Colonic mucosa (tissue), 4 donors: Measurements from ENCODE around the gene ISG20L2. TPM values are rescaled to one million over a fixed set of nuclear protein-coding genes. Genes with fewer than 3 reads are reported as not detected.

ENCODE experiments used
- DNase-seq: peaks from one replicate; pipeline ENCODE4 v3.0.0-alpha.2; 2020
- H3K27ac ChIP-seq: fragments of 200-600 bp; one replicate; pipeline ENCODE4 v1.8.0; 2021
- H3K27me3 ChIP-seq: fragments of 200-600 bp; one replicate; pipeline ENCODE4 v1.8.0; 2021
- H3K36me3 ChIP-seq: fragments of 200-600 bp; one replicate; pipeline ENCODE4 v1.8.0; 2021
- H3K4me1 ChIP-seq: fragments of 200-600 bp; one replicate; pipeline ENCODE4 v1.8.0; 2021; ENCODE audit warnings: mild to moderate bottlenecking
- H3K4me3 ChIP-seq: fragments of 200-600 bp; one replicate; pipeline ENCODE4 v1.8.0; 2021
- H3K9ac ChIP-seq, 2 donors: one replicate each; pipeline ENCODE4 v1.7.0; 2013; ENCODE audit warnings: control low read depth in 2 of 2, low read depth in 2 of 2, low read length in 2 of 2
- H3K9me3 ChIP-seq: fragments of 200-600 bp; one replicate; pipeline ENCODE4 v1.8.0; 2021
- intact Hi-C: fragments of 100-400 bp; cut with DNase I; formaldehyde crosslinking; loops from one replicate; pipeline ENCODE4 v1.14.1; 2022
- total RNA-seq, 2 donors: library from RNA; stranded (reverse); fragmentation: NEBNext Ultra II Directional in 1 of 2; extraction: Animal tissue kit (Norgen Biotek cat#: 25700) in 1 of 2; gene quantifications; one replicate each; pipeline ENCODE4 v1.2.1, GENCODE V29; 2021
- TF ChIP-seq, protein P1 (sequence below): fragments of 200-600 bp; IDR thresholded peaks from one replicate; pipeline ENCODE4 v1.8.0; 2022; ENCODE audit warnings: antibody characterized with exemption, mild to moderate bottlenecking
- donor health status: healthy.
- donor health status: DM: no; HTN: no; CAD: no.
- donor health status: DM: no; HTN: no; CAD: no.

The ISG20L2 gene
- total RNA-seq, 2 donors from 2014 or later = 23.4 to 30.0 TPM

DNA sequence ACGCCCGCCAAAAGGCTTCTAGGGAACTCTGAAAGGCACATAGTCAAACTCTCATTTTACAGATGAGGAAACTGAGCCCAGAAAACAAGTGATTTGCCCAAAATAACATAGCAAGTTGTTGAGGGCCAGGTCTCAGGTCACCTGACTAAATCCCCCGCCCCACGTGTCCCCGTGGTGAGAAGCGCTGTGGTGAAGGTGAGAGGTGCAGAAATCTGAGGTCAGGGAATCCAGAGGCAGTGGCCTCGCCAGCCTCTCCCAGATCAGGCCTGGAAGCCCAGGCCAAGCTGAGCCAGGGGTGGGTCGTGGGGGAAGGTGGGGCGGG lies 17.8 kb upstream of the ISG20L2 start:
- Histone ChIP-seq H3K9me3 (no peaks in the 10 kb centered on the region), H3K4me1 (peaks cover 22% of the 10 kb centered on the region), H3K27me3 (no peaks in the 10 kb centered on the region), H3K9ac (peak overlapping the region; percentile 48 to 94), H3K4me3 (peak overlapping the region; percentile 29), H3K27ac (peak overlapping the region; percentile 94), H3K36me3 (no peaks in the 10 kb centered on the region)
- intact Hi-C loops = no loop called here
- TF ChIP-seq, protein P1, sequence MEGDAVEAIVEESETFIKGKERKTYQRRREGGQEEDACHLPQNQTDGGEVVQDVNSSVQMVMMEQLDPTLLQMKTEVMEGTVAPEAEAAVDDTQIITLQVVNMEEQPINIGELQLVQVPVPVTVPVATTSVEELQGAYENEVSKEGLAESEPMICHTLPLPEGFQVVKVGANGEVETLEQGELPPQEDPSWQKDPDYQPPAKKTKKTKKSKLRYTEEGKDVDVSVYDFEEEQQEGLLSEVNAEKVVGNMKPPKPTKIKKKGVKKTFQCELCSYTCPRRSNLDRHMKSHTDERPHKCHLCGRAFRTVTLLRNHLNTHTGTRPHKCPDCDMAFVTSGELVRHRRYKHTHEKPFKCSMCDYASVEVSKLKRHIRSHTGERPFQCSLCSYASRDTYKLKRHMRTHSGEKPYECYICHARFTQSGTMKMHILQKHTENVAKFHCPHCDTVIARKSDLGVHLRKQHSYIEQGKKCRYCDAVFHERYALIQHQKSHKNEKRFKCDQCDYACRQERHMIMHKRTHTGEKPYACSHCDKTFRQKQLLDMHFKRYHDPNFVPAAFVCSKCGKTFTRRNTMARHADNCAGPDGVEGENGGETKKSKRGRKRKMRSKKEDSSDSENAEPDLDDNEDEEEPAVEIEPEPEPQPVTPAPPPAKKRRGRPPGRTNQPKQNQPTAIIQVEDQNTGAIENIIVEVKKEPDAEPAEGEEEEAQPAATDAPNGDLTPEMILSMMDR = no peak
- DNase-seq = no peak

DNA sequence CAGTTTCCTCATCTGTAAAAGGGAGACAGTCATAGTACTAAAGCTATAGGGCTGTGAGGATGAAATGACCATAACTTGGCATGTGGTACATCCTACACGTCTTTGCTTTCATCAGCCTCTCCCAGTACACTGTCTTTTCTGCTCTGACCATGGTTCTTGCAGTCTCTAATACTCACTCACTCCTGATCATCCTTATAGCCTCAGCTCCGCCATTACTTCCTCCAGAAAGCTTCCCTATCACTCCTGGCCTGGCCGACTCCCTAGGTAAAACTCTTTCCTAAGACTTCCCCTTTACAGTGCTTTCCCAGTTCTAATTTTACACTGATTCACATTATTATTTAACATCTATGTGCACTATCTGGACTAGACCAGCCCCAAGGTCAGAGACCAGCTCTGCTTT lies 17.3 kb upstream of the ISG20L2 start:
- Histone ChIP-seq H3K9ac (peak overlapping the region in 1 of 2 donors; percentile 94), H3K27me3 (no peaks in the 10 kb centered on the region), H3K36me3 (no peaks in the 10 kb centered on the region), H3K4me3 (no peak overlapping the region), H3K9me3 (no peaks in the 10 kb centered on the region), H3K27ac (peak overlapping the region; percentile 94), H3K4me1 (peaks cover 22% of the 10 kb centered on the region)
- intact Hi-C loops = no loop called here
- TF ChIP-seq, protein P1 = no peak
- no peak for DNase-seq

DNA sequence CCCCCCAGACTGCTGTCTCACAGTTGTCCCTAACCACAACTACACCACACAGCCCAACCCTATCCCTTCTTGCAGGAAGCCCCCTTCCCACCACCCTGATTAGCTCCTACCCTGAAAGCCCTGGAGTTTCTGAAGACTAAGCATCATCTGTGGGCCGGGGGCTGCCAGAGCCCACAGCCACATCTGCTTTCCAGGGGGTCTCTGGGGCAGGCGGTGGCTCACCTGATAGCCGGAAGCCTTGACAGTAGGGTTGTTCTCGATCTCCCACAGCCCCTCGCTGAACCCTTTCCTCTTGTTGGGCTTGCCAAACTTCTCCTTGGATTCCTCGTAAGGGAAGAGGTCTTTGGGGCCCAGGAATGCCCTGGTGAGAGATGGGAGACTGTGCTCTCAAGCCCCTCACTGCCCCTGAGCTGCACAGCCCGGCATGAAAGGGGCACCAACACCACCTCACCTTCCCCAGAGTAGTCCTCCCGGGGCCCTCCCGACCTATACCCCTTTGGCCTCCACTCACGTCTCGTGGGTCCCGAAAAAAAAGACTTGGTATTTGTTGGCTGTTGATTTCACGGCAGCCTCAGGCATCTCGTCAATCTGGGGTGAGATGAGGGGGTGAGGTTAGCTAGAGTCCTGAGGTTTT lies 16.3 kb upstream of the ISG20L2 start:
- TF ChIP-seq, protein P1 = no peak
- peaks cover 22% of the 10 kb centered on the region for H3K4me1 ChIP-seq
- no peak overlapping the region for H3K9ac ChIP-seq
- no peak for DNase-seq
- H3K4me3 ChIP-seq = no peak overlapping the region
- H3K36me3 ChIP-seq = no peaks in the 10 kb centered on the region
- H3K9me3 ChIP-seq = no peaks in the 10 kb centered on the region
- H3K27me3 ChIP-seq = no peaks in the 10 kb centered on the region
- H3K27ac ChIP-seq = peak overlapping the region; percentile 94
- intact Hi-C loops = no loop called here

DNA sequence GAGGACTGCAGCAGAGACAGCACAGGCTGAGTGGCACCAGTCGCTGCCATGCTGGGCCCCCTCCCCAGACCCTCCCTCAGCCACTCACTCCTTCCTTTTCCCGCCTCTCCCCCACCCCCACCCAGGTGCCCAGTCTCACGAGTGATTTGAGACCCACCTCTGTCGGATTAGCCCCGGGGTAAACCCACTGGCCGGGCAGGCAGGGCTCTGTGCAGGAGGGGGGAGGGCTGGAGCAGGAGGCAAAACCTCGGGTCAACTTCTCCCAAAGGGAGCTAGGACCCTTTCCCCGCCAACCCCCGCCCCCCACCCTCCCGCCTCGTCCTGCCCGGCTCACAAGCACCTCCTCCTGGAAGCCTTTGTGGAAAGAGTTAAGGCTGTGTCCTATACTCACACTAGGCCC lies 15.8 kb upstream of the ISG20L2 start:
- Histone ChIP-seq H3K27ac (no peak overlapping the region), H3K9ac (no peak overlapping the region), H3K36me3 (no peaks in the 10 kb centered on the region), H3K4me3 (no peak overlapping the region), H3K9me3 (no peaks in the 10 kb centered on the region), H3K27me3 (no peaks in the 10 kb centered on the region), H3K4me1 (peaks cover 22% of the 10 kb centered on the region)
- TF ChIP-seq, protein P1 = no peak
- DNase-seq = no peak
- intact Hi-C loops = no loop called here

DNA sequence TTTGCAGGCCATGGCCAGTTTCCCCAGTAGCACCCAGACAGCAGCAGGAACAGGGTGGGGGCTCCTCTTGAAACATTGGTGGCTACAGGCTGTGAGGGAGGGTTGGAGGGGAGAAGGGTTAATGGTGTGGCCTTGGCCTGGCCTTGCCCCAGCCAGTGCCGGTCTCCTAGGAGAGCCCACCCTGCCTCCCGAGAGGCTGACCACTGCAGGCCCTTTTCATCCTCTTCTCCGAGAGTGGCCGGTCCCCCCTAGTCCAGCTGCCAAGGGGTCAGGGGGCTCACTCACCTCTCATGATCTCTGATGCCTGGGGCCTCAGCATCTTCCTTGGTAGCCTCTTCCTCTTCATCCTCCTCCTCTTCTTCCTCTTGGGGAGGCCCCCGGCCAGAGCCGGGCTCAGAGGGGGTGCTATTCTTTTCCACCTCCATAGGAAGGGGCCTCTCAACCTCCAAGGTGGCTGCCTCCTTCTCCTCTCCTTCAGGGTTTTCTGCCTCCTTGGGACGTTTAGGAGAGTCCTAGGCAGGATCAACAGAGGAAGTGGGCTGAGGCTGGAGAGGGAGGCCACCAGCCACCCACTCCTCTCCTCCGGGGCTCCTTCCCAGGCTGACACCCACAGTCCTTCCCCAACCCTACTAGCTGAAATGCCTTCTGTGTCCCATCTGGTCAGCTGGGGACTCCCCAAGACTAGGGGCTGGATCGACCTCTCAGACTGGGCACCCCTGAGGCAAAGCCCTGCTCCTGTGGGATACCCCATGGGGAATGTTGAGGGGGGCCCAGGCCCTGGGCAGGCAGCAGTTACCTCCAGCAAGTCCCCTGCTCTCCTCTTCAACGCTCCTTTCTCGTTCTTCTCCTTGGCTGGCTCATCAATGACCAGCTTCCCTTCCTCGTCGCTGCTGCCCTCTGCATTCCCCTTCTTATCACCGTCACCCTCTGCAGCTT lies 15.1 kb upstream of the ISG20L2 start:
- TF ChIP-seq, protein P1 = no peak
- H3K4me3 ChIP-seq = no peak overlapping the region
- no peaks in the 10 kb centered on the region for H3K9me3 ChIP-seq
- intact Hi-C loops = no loop called here
- no peak overlapping the region for H3K9ac ChIP-seq
- H3K27ac ChIP-seq = no peak overlapping the region
- H3K36me3 ChIP-seq = no peaks in the 10 kb centered on the region
- H3K4me1 ChIP-seq = peaks cover 22% of the 10 kb centered on the region
- DNase-seq = no peak
- no peaks in the 10 kb centered on the region for H3K27me3 ChIP-seq
